Colon (tissue), 2 donors: ENCODE measurements around the gene CAPN10.
"Not testable (repeated sequence)": the region's sequence is repeated elsewhere in the genome, so short reads cannot be mapped to it uniquely, and the experiment has no call there.

Experiments
- FAIRE-seq: peaks from 2 replicates; lab custom pipeline; 2012; peaks lifted over from hg19 to GRCh38; lab: Jason Lieb, UNC
- donor health status: control.
- donor health status: control.

Gene CAPN10, protein sequence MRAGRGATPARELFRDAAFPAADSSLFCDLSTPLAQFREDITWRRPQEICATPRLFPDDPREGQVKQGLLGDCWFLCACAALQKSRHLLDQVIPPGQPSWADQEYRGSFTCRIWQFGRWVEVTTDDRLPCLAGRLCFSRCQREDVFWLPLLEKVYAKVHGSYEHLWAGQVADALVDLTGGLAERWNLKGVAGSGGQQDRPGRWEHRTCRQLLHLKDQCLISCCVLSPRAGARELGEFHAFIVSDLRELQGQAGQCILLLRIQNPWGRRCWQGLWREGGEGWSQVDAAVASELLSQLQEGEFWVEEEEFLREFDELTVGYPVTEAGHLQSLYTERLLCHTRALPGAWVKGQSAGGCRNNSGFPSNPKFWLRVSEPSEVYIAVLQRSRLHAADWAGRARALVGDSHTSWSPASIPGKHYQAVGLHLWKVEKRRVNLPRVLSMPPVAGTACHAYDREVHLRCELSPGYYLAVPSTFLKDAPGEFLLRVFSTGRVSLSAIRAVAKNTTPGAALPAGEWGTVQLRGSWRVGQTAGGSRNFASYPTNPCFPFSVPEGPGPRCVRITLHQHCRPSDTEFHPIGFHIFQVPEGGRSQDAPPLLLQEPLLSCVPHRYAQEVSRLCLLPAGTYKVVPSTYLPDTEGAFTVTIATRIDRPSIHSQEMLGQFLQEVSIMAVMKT

GRCh38 chr2:240586198-240586918 lies at the start of gene CAPN10:
Gene CAPN10, plus strand, starts transcription at chr2:240586734. Its CDS starts 178 bp downstream, at chr2:240586912.
- FAIRE-seq = no peak

DNA sequence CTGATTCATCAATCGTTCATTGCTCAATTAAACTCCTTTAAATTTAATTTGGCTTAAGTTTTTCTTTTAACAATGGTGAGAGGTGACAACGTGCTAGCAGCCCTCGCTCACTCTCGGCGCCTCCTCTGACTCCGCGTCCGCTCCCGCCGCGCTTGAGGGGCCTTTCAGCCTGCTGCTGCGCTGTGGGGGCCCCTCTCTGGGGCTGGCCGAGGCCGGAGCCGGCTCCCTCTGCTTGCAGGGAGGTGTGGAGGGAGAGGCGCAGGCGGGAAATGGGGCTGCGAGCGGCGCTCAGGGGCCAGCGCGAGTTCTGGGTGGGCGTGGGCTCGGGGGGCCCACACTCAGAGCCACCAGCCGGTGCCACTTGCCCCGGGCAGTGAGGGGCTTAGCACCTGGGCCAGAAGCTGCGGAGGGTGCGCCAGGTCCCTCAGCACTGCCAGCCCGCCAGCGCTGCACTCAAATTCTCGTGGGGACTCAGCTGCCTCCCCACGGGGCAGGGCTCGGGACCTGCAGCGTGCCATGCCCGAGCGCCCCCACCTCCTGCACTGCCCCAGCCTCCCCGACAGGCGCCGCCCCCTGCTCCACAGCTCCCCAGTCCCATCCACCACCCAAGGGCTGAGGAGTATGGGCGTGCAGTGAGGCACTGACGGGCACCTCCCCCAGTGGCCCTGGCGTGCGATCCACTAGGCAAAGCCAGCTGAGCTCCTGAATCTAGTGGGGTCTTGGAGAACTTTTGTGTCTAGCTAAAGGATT lies 48.3 kb upstream of the CAPN10 start:
- no peak for FAIRE-seq

DNA sequence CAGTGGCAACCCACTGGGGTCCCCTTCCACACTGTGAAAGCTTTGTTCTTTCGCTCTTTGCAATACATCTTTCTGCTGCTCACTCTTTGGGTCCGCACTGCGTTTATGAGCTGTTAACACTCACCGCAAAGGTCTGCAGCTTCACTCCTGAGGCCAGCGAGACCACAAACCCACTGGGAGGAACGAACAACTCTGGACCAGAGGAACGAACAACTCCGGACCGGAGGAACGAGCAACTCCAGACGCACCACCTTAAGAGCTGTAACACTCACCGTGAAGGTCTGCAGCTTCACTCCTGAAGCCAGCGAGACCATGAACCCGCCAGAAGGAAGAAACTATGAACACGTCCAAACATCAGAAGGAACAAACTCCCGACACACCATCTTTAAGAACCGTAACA lies 47.4 kb upstream of the CAPN10 start:
- not testable (repeated sequence) for FAIRE-seq

GRCh38 chr2:240539906-240540305 lies 46.6 kb upstream of the CAPN10 start:
- no peak for FAIRE-seq

DNA sequence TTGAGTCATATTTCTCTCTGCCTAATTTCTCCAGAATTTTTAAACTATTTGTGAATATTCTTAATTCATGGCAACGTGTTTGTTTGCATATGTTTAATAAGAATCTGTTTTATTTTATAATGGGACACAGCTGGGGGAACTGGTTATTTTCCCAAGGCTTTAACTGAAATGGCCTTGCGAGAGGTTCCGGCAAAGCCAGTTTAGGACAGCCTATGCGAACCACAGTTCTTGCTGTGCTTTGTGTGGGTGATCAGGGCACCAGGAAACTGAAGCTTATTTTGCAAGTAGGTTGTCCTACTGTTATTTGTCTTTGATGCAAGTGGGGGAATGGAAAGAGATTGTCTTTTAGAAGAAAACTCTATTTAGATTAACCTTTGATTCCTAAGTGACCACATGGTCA lies 35.2 kb upstream of the CAPN10 start:
- FAIRE-seq = no peak

GRCh38 chr2:240551811-240552210 lies 34.7 kb upstream of the CAPN10 start:
- FAIRE-seq = no peak

GRCh38 chr2:240553956-240554480 lies 32.5 kb upstream of the CAPN10 start:
- FAIRE-seq = no peak

DNA sequence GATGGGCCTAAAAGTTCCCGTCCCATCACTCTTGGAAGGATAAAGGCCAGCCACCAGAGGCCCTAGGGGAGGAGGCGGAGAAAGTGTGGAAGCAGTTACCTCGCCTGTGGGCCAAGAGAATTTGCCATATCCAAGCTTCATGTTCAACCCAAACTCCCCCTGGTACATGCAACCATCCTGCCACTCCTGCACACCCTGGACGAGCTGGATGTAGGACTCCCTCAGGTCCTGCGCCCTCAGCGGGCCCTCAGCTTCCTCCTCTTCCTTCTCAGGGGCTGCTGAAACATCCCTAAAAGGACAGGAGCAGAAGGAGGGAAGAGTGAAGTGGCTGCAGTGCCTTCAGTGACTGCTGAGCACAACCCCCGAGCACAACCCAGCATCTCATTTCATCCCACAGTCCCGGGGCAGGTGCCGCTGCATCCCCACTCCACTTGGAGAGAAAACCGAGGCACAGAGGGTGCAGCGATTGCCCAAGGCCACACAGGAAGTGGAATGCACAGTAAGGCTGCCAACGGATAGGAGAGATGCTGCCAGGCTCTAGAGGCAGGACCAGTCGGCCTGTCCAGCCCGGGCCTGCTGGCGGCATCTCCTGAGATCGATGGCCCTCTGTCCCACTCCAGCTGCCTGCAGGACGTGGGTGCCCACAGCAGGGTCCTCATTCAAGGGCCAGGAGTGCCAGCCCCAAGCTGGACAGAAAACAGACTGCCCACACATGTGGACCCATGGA lies 31.6 kb upstream of the CAPN10 start:
- FAIRE-seq = no peak

GRCh38 chr2:240555541-240556250 lies 30.8 kb upstream of the CAPN10 start:
- no peak for FAIRE-seq

- no peak for FAIRE-seq
These were observed 29.9 kb upstream of the CAPN10 start for GRCh38 chr2:240556553-240557100.

DNA sequence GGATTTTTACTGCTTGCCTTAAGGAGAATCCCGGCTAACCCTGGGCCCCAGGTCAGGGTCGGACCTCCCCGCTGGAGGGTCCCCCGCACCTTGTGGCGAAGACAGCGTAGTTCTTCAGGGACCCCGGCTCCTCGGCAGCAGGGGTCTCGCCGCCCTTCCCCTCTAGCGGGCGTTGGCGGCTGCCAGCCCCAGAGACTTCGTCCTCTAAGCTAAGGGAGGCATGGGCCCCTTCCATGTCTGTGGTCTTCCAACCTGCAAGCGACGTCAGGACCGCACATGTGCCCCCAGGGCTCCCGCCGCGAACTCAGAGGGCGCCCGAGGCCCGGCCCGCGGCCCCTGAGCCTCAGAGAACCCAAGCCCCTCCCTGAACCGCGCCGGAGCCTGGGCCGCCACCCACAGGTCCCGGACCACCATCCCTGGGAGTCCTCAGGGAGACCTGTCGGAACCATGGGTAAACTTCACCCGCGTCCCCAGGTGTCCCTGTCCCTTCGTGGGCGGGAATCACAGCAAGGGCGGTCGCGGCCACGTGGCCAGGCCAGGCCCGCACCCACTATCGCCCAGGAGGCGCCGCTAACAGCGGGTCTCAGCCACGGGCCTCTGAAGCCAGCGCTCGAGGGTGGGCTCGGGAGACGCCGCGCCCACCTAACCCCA lies 29.3 kb upstream of the CAPN10 start:
- FAIRE-seq = no peak

GRCh38 chr2:240557808-240558207 lies 28.7 kb upstream of the CAPN10 start, which contains the start of gene ANKMY1:
Gene ANKMY1, minus strand, starts transcription at chr2:240557988. Its CDS starts 653 bp downstream, at chr2:240557335.
- FAIRE-seq = no peak

GRCh38 chr2:240558236-240558761 lies 28.2 kb upstream of the CAPN10 start:
- FAIRE-seq = no peak

GRCh38 chr2:240559286-240559685 lies 27.2 kb upstream of the CAPN10 start:
- FAIRE-seq = no peak

GRCh38 chr2:240560084-240560479 lies 26.5 kb upstream of the CAPN10 start, which contains the start of gene DUSP28:
Gene DUSP28, plus strand, starts transcription at chr2:240560357. Its CDS starts 328 bp downstream, at chr2:240560685.
- no peak for FAIRE-seq

- no peak for FAIRE-seq
These were observed 25.8 kb upstream of the CAPN10 start for GRCh38 chr2:240560480-240561324.

DNA sequence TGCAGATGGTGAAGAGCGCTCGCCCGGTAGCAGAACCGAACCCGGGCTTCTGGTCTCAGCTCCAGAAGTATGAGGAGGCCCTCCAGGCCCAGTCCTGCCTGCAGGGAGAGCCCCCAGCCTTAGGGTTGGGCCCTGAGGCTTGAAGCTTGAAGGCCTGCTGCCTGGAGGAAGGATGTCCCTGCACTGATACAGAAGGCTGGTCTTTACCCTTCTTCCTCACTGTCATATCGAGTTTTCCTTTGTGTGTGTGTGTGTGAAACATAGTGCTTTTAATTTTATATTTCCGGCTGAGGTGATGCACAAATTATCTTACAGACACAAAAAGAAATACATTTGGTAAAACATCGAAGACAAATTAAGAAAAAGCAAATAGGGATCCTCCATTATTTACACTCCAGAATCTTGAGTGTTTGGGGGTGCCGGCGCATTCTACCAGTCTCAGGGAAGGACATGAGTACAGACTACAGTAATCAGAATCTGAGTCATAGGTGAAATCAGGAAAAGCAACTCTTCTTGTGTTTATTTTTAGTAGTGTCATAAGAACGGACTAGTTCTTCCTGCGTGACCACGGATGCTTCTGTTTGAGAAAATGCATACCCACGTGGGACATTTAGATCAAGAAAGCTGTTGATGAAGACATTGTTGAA lies 25.1 kb upstream of the CAPN10 start:
- no peak for FAIRE-seq

DNA sequence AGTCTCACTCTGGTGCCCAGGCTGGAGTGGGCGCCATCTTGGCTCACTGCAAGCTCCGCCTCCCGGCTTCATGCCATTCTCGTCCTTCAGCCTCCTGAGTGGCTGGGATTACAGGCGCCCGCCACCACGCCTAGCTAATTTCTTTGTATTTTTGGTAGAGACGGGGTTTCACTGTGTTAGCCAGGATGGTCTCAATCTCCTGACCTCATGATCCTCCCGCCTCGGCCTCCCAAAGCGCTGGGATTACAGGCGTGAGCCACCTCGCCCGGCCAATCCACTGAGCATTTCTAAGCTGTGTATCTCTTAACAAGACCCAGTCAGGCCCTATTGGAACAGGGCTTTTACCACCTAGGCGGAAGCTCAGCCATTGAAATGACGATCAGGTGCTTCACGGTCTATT lies 23.3 kb upstream of the CAPN10 start:
- not testable (repeated sequence) for FAIRE-seq
